SK-N-MC (cell line): ENCODE data around the gene HBG2.

Source experiments
- EZH2 ChIP-seq: fragments of 200-600 bp; sonication (generic); IDR thresholded peaks from one replicate; pipeline ENCODE4 v1.6.1; 2017; ENCODE audit warnings: antibody characterized with exemption
- FOXP2 ChIP-seq: optimal IDR thresholded peaks from 2 replicates; pipeline ENCODE3; 2011; ENCODE audit warnings: mild to moderate bottlenecking, moderate library complexity; ENCODE audit not compliant: insufficient read depth; ENCODE audit errors: extremely low read length, control extremely low read depth
- POLR2AphosphoS5 ChIP-seq: IDR thresholded peaks from 2 replicates; pipeline ENCODE4 v1.6.1; 2012; ENCODE audit warnings: mild to moderate bottlenecking, low read depth, low read length, borderline replicate concordance

- TF ChIP-seq POLR2AphosphoS5 (no peak), EZH2 (no peak), FOXP2 (no peak)
Observed at GRCh38 chr11:5301846-5302245, 47.3 kb upstream of the HBG2 start, which contains the start of gene OR51B4.
